ENCODE results near the gene EXOC1L. TPM values are rescaled to one million over a fixed set of nuclear protein-coding genes. Genes with fewer than 3 reads are reported as not detected.

EXOC1L gene
- polyA plus RNA-seq, 3 donors: not detected

DNA sequence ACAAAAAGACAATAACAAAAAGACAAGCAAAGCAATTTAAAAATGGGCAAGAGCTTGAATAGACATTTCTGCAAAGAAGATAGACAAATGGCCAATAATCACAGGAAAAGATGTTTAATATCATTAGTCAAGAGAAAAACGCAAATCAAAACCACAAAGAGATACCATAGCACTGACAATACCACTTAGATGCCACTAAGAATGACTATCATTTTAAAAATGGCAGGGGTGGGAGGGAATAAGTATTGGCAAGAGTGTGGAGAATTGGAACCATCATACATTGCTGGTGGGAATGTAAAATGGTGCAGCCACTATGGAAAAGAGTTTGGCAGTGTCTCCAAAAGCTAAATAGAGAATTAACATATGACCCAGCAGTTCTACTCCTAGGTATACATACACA, 18.8 kb downstream of the EXOC1L start:
- Histone ChIP-seq H3K4me2 (replicated peaks; ENCODE audit: extremely low read depth, low read length, poor library complexity, severe bottlenecking) (no peak overlapping the region), H3K27me3 (ENCODE audit: control insufficient read depth in 2 of 2, insufficient read depth in 2 of 2, low read length in 2 of 2) (no peaks in the 10 kb centered on the region), H4K20me1 (ENCODE audit: insufficient read depth, low read length) (no peaks in the 10 kb centered on the region), H3K27ac (ENCODE audit: low read depth in 1 of 2, low read length in 2 of 2) (no peak overlapping the region), H3K9me3 (replicated peaks in 1 of 2; ENCODE audit: control insufficient read depth in 1 of 2, insufficient read depth in 1 of 2, low read length in 2 of 2) (no peaks in the 10 kb centered on the region), H3K4me1 (ENCODE audit: control insufficient read depth in 1 of 2, insufficient read depth in 2 of 2, low read length in 2 of 2) (no peaks in the 10 kb centered on the region), H2AFZ (ENCODE audit: insufficient read depth, low read depth, low read length, poor library complexity, severe bottlenecking) (no peak overlapping the region), H3K4me3 (replicated peaks in 1 of 3; ENCODE audit: low read depth in 2 of 3, low read length in 3 of 3) (no peak overlapping the region), H3K9ac (ENCODE audit: insufficient read depth, low read length, poor library complexity, severe bottlenecking) (no peak overlapping the region), H3K79me2 (ENCODE audit: insufficient read depth, low read length) (no peaks in the 10 kb centered on the region), H3K36me3 (replicated peaks in 1 of 2; ENCODE audit: control insufficient read depth in 1 of 2, insufficient read depth in 2 of 2, low read length in 2 of 2) (no peaks in the 10 kb centered on the region)
- DNase-seq: no peak
- H3K9me3 Mint-ChIP-seq: peaks cover 1 to 19% (median 3%) of the 10 kb centered on the region in 7 donors
- TF ChIP-seq, protein P1, sequence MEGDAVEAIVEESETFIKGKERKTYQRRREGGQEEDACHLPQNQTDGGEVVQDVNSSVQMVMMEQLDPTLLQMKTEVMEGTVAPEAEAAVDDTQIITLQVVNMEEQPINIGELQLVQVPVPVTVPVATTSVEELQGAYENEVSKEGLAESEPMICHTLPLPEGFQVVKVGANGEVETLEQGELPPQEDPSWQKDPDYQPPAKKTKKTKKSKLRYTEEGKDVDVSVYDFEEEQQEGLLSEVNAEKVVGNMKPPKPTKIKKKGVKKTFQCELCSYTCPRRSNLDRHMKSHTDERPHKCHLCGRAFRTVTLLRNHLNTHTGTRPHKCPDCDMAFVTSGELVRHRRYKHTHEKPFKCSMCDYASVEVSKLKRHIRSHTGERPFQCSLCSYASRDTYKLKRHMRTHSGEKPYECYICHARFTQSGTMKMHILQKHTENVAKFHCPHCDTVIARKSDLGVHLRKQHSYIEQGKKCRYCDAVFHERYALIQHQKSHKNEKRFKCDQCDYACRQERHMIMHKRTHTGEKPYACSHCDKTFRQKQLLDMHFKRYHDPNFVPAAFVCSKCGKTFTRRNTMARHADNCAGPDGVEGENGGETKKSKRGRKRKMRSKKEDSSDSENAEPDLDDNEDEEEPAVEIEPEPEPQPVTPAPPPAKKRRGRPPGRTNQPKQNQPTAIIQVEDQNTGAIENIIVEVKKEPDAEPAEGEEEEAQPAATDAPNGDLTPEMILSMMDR (IDR thresholded peaks at IDR 0.05): no peak
- H3K27ac Mint-ChIP-seq: no peak overlapping the region
- no peaks in the 10 kb centered on the region for H3K4me1 Mint-ChIP-seq
- H3K36me3 Mint-ChIP-seq: no peaks in the 10 kb centered on the region
- H3K27me3 Mint-ChIP-seq (ENCODE audit: low read depth in 3 of 3): no peaks in the 10 kb centered on the region
- no CpG with 5 or more reads among the region's 1 CpG for WGBS (ENCODE audit: insufficient coverage)
- intact Hi-C loops (cut with micrococcal nuclease): no loop called here
- H3K4me3 Mint-ChIP-seq: no peak overlapping the region

DNA sequence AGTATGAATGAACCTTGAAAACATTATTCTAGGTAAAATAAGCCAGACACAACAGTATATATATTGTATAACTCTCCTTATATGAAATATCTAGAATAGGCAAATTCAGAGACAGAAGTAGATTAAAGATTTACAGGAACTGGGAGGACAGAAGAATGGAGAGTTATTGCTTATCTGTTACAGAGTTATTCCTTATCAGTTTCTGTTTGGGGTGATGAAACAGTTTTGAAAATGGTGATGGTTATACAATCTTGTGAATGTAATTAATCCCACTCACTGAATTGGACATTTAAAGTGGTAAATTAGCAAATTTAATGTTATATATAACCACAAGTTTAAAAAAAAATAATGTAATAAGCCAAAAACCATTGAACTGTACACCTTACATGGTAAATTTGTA, 19.4 kb downstream of the EXOC1L start:
- TF ChIP-seq, protein P1 (IDR thresholded peaks at IDR 0.05): no peak
- no peak overlapping the region for H3K9ac ChIP-seq (ENCODE audit: insufficient read depth, low read length, poor library complexity, severe bottlenecking)
- intact Hi-C loops (cut with micrococcal nuclease): no loop called here

More for the DNA sequence above, 19.4 kb downstream of the EXOC1L start:
- Histone ChIP-seq H2AFZ (ENCODE audit: insufficient read depth, low read depth, low read length, poor library complexity, severe bottlenecking) (no peak overlapping the region), H3K4me1 (ENCODE audit: control insufficient read depth in 1 of 2, insufficient read depth in 2 of 2, low read length in 2 of 2) (no peaks in the 10 kb centered on the region), H3K9me3 (replicated peaks in 1 of 2; ENCODE audit: control insufficient read depth in 1 of 2, insufficient read depth in 1 of 2, low read length in 2 of 2) (no peaks in the 10 kb centered on the region), H3K4me3 (replicated peaks in 1 of 3; ENCODE audit: low read depth in 2 of 3, low read length in 3 of 3) (no peak overlapping the region), H3K36me3 (replicated peaks in 1 of 2; ENCODE audit: control insufficient read depth in 1 of 2, insufficient read depth in 2 of 2, low read length in 2 of 2) (no peaks in the 10 kb centered on the region), H3K4me2 (replicated peaks; ENCODE audit: extremely low read depth, low read length, poor library complexity, severe bottlenecking) (no peak overlapping the region), H3K79me2 (ENCODE audit: insufficient read depth, low read length) (no peaks in the 10 kb centered on the region), H3K27me3 (ENCODE audit: control insufficient read depth in 2 of 2, insufficient read depth in 2 of 2, low read length in 2 of 2) (no peaks in the 10 kb centered on the region), H3K27ac (ENCODE audit: low read depth in 1 of 2, low read length in 2 of 2) (no peak overlapping the region), H4K20me1 (ENCODE audit: insufficient read depth, low read length) (no peaks in the 10 kb centered on the region)
- H3K4me3 Mint-ChIP-seq: no peak overlapping the region
- H3K36me3 Mint-ChIP-seq: no peaks in the 10 kb centered on the region
- no peak overlapping the region for H3K27ac Mint-ChIP-seq
- DNase-seq: no peak
- H3K4me1 Mint-ChIP-seq: no peaks in the 10 kb centered on the region
- peaks cover 1 to 19% (median 3%) of the 10 kb centered on the region in 7 donors for H3K9me3 Mint-ChIP-seq
- no peaks in the 10 kb centered on the region for H3K27me3 Mint-ChIP-seq (ENCODE audit: low read depth in 3 of 3)

All from CD14-positive monocyte (primary cell).